Keratinocyte (primary cell): ENCODE data around the gene WFDC5. TPM values are rescaled to one million over a fixed set of nuclear protein-coding genes. Genes with fewer than 3 reads are reported as not detected.

Experiments used
- DNase-seq: peaks from one replicate; pipeline ENCODE4 v3.0.0-alpha.2; 2011; ENCODE audit warnings: low read depth, missing footprints, low spot score
- FAIRE-seq: peaks from 2 replicates; lab custom pipeline; 2011; peaks lifted over from hg19 to GRCh38; lab: Jason Lieb, UNC
- H2AFZ ChIP-seq: 2 replicates; pipeline ENCODE4 v1.6.0; 2012; ENCODE audit warnings: low read length, control low read depth, inconsistent platforms; ENCODE audit not compliant: control insufficient read depth
- H3K27ac ChIP-seq: 2 replicates; pipeline ENCODE4 v1.5.1; 2011; ENCODE audit warnings: low read length; ENCODE audit not compliant: control insufficient read depth, insufficient read depth
- H3K27me3 ChIP-seq: 3 replicates; pipeline ENCODE4 v1.6.0; 2011; ENCODE audit warnings: low read length; ENCODE audit not compliant: control insufficient read depth, insufficient read depth; ENCODE audit errors: extremely low read depth
- H3K36me3 ChIP-seq, 2 experiments: 2 replicates in 1 of 2; 3 replicates in 1 of 2; pipeline ENCODE4 v1.5.1; 2011; ENCODE audit warnings: low read length in 2 of 2, mild to moderate bottlenecking in 1 of 2; ENCODE audit not compliant: control insufficient read depth in 2 of 2, insufficient read depth in 2 of 2; ENCODE audit errors: extremely low read depth in 1 of 2
- H3K4me1 ChIP-seq: 3 replicates; pipeline ENCODE4 v1.5.1; 2011; ENCODE audit warnings: low read length; ENCODE audit not compliant: control insufficient read depth, insufficient read depth; ENCODE audit errors: extremely low read depth
- H3K4me2 ChIP-seq: 3 replicates; pipeline ENCODE4 v1.6.0; 2011; ENCODE audit warnings: low read depth, low read length; ENCODE audit not compliant: control insufficient read depth, insufficient read depth; ENCODE audit errors: extremely low read depth
- H3K4me3 ChIP-seq, 3 experiments: fragments of 200-600 bp in 1 of 3; sonication (generic) in 1 of 3; 2 replicates in 2 of 3; 3 replicates in 1 of 3; pipeline ENCODE4 v1.5.1; 2011 to 2016; ENCODE audit warnings: low read length in 3 of 3, mild to moderate bottlenecking in 3 of 3, control low read depth in 2 of 3, inconsistent platforms in 1 of 3, low read depth in 1 of 3, mixed read lengths in 1 of 3, mixed run types in 1 of 3, moderate library complexity in 1 of 3; ENCODE audit not compliant: control insufficient read depth in 2 of 3, insufficient read depth in 2 of 3; ENCODE audit errors: extremely low read depth in 1 of 3
- H3K79me2 ChIP-seq: 2 replicates; pipeline ENCODE4 v1.6.0; 2012; ENCODE audit warnings: low read length; ENCODE audit not compliant: control insufficient read depth, insufficient read depth
- H3K9ac ChIP-seq: 3 replicates; pipeline ENCODE4 v1.6.0; 2011; ENCODE audit warnings: low read length; ENCODE audit not compliant: control insufficient read depth, insufficient read depth; ENCODE audit errors: extremely low read depth
- H3K9me1 ChIP-seq: 3 replicates; pipeline ENCODE4 v1.6.0; 2011; ENCODE audit warnings: low read length; ENCODE audit not compliant: control insufficient read depth, insufficient read depth; ENCODE audit errors: extremely low read depth
- H3K9me3 ChIP-seq: 2 replicates; pipeline ENCODE4 v1.5.1; 2012; ENCODE audit warnings: low read depth, low read length; ENCODE audit not compliant: control insufficient read depth
- H4K20me1 ChIP-seq: 3 replicates; pipeline ENCODE4 v1.6.0; 2011; ENCODE audit warnings: low read length; ENCODE audit not compliant: control insufficient read depth, insufficient read depth; ENCODE audit errors: extremely low read depth
- EZH2 ChIP-seq: IDR thresholded peaks from one replicate; pipeline ENCODE4 v1.6.1; 2012; ENCODE audit warnings: inconsistent platforms, mild to moderate bottlenecking, low read length, moderate library complexity
- dilution Hi-C: fragments of 300-500 bp; cut with MboI; formaldehyde crosslinking; loops from one replicate; pipeline ENCODE4 v1.7.0; 2020; ENCODE audit warnings: low sequenced_read_pairs; ENCODE audit not compliant: extremely low pct_ligation_motif_present
- polyA plus RNA-seq, 5 experiments: library from polyadenylated mRNA; depleted of rRNA in 3 of 5; stranded (reverse) in 3 of 5; stranded (forward) in 1 of 5; unstranded in 1 of 5; fragments of >200 nt; gene quantifications; 1 replicate in 1 of 5; 2 replicates in 3 of 5; 3 replicates in 1 of 5; pipeline versions ENCODE4 v1.2.1 to v1.2.3, GENCODE V29; 2011 to 2012; ENCODE audit warnings: missing spikeins in 2 of 5, low read depth in 1 of 5, low replicate concordance in 1 of 5
- TF ChIP-seq, protein P1 (sequence below), 3 experiments: IDR thresholded peaks in 1 of 3; conservative IDR thresholded peaks in 1 of 3; optimal IDR thresholded peaks in 1 of 3; 2 replicates in 2 of 3; 3 replicates in 1 of 3; pipeline versions ENCODE3 to v1.5.1; 2011; ENCODE audit warnings: low read length in 3 of 3, mild to moderate bottlenecking in 3 of 3, moderate library complexity in 2 of 3, control low read depth in 1 of 3, inconsistent platforms in 1 of 3; ENCODE audit not compliant: insufficient read depth in 2 of 3; ENCODE audit errors: extremely low read depth in 1 of 3

Gene WFDC5
- polyA plus RNA-seq, 1 donor (not counting 4 experiments of a cell fraction or from before 2014, with no cell fraction given): 5.1 TPM

DNA sequence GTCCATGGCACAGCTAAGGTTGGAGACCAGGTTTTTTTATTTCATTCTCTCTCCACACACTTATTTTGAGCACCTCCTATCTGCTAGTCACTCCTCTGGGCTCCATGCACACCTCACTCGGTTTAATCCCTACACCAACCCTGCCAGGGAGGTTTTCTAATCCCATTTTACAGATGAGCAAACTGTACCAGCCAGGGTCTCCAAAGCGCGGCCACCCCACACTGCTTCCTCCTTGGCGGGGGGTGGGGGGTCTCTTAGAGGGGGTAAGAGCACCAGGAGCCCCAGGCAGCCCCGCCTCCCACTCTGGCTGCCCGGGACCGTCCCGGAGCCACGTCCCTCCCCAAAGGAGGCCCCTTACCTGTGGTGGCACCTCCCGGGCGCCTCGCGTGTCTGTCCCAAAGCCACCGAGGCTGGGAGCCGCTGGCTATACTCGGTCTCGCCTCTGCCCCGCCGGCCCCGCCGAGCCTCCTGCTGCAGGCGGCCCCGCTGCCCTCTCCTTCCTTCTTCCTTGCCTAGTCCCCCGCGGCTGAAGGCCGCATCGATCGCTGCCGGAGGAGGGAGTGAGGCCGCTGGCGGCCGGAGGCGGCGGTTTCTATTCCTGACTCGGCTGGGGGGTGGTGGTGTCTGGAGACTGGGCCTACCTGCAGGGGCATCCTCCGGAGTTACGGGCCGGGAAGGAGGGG is 14.3 kb downstream of the WFDC5 start, which contains the start of gene KCNS1:
Gene KCNS1, minus strand, starts transcription at position 565 of the 683 bp plus-strand sequence. CDS start 1,891 bp downstream, outside the sequence.
- Histone ChIP-seq H3K9me3 (no peaks in the 10 kb centered on the region), H3K36me3 (no peaks in the 10 kb centered on the region), H3K27me3 (no peaks in the 10 kb centered on the region), H3K4me3 (peak within 1 kb of the TSS; percentile 12 to 43 (median 30)), H2AFZ (peak within 1 kb of the TSS; percentile 92), H3K4me2 (peak within 1 kb of the TSS; percentile 76), H3K4me1 (peaks cover 25% of the 10 kb centered on the region), H3K79me2 (no peaks in the 10 kb centered on the region), H3K9ac (peak within 1 kb of the TSS; percentile 64), H3K27ac (no peak within 1 kb of the TSS), H3K9me1 (no peaks in the 10 kb centered on the region), H4K20me1 (no peaks in the 10 kb centered on the region)
- TF ChIP-seq EZH2: no peak
- TF ChIP-seq, protein P1, sequence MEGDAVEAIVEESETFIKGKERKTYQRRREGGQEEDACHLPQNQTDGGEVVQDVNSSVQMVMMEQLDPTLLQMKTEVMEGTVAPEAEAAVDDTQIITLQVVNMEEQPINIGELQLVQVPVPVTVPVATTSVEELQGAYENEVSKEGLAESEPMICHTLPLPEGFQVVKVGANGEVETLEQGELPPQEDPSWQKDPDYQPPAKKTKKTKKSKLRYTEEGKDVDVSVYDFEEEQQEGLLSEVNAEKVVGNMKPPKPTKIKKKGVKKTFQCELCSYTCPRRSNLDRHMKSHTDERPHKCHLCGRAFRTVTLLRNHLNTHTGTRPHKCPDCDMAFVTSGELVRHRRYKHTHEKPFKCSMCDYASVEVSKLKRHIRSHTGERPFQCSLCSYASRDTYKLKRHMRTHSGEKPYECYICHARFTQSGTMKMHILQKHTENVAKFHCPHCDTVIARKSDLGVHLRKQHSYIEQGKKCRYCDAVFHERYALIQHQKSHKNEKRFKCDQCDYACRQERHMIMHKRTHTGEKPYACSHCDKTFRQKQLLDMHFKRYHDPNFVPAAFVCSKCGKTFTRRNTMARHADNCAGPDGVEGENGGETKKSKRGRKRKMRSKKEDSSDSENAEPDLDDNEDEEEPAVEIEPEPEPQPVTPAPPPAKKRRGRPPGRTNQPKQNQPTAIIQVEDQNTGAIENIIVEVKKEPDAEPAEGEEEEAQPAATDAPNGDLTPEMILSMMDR (optimal IDR thresholded peaks at IDR 0.05 in 1 of 3, IDR thresholded peaks at IDR 0.05 in 1 of 3, conservative IDR thresholded peaks at IDR 0.05 in 1 of 3; ENCODE audit: extremely low read depth in 1 of 3, insufficient read depth in 2 of 3, low read length in 3 of 3): peak in 1 of 3 experiments; percentile 13
- FAIRE-seq (no peak), DNase-seq (no peak)
- dilution Hi-C loops: no loop called here

DNA sequence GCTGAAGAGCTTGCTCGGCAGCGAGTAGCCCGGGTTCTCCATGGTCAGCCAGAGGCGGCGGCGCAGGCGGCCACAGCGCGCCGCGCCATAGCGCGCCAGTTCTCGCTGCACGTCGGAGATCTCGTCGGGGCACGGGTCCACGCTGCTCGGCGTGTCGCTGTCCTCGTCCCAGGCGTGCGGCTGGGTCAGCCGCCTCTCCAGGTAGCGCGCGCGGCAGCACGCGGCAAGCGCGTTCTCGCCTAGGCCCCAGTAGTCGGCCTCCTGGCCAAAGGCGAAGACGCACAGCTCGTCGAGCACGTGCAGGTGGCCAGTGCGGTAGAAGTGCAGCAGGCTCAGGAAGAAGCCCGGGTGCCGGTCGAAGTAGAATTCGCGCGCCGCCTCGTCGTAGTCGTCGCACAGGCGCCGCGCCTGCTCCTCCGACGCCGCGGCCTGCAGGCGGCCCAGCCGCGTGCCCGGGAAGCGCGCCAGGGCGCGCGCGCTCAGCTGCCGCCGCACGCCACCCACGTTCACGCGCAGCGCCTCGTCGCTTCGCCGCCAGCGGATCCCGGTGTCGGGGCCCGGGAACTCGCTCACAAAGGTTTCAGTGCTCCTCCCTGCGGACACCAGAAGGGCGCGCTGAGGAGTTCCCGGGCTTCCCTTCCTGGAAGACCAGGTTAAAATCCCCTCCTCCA is 16.7 kb downstream of the WFDC5 start:
- Histone ChIP-seq H3K4me3 (no peak overlapping the region), H3K36me3 (no peaks in the 10 kb centered on the region), H3K9me1 (no peaks in the 10 kb centered on the region), H3K79me2 (no peaks in the 10 kb centered on the region), H3K9ac (no peak overlapping the region), H3K27me3 (no peaks in the 10 kb centered on the region), H2AFZ (no peak overlapping the region), H4K20me1 (no peaks in the 10 kb centered on the region), H3K27ac (no peak overlapping the region), H3K4me1 (peaks cover 11% of the 10 kb centered on the region), H3K4me2 (no peak overlapping the region), H3K9me3 (no peaks in the 10 kb centered on the region)
- dilution Hi-C loops: no loop called here
- FAIRE-seq: no peak
- DNase-seq: no peak
- no peak for TF ChIP-seq EZH2
- TF ChIP-seq, protein P1 (optimal IDR thresholded peaks at IDR 0.05 in 1 of 3, IDR thresholded peaks at IDR 0.05 in 1 of 3, conservative IDR thresholded peaks at IDR 0.05 in 1 of 3; ENCODE audit: extremely low read depth in 1 of 3, insufficient read depth in 2 of 3, low read length in 3 of 3): peak; percentile 6 to 37 (median 9)
